ENCODE measurements around the gene ARMC8.

DNA sequence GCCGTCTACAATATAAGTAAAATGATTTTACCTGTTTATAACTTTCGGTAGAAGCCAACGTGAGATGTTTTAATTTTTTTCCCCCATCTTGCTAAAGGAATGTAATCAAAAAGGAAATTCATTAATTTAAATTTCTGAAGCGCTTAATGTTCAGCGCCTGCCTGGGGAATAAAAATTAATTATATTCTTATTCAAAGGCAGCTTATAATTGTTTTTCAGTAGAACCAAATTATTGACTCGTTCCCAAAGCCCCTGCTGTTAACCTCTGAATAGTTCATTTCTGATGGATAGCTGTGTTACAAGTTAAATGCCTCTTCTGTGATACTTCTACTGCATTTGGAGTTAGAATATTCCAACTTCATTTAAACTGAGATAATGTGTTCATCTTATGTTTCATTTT, 51.6 kb downstream of the ARMC8 start:
- no peak for TF ChIP-seq POLR2A (IDR thresholded peaks at IDR 0.05; ENCODE audit: extremely low read depth, insufficient read length)
- TF ChIP-seq, protein P1, sequence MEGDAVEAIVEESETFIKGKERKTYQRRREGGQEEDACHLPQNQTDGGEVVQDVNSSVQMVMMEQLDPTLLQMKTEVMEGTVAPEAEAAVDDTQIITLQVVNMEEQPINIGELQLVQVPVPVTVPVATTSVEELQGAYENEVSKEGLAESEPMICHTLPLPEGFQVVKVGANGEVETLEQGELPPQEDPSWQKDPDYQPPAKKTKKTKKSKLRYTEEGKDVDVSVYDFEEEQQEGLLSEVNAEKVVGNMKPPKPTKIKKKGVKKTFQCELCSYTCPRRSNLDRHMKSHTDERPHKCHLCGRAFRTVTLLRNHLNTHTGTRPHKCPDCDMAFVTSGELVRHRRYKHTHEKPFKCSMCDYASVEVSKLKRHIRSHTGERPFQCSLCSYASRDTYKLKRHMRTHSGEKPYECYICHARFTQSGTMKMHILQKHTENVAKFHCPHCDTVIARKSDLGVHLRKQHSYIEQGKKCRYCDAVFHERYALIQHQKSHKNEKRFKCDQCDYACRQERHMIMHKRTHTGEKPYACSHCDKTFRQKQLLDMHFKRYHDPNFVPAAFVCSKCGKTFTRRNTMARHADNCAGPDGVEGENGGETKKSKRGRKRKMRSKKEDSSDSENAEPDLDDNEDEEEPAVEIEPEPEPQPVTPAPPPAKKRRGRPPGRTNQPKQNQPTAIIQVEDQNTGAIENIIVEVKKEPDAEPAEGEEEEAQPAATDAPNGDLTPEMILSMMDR (IDR thresholded peaks at IDR 0.05; ENCODE audit: low read depth, low read length) = no peak
- TF ChIP-seq, protein P2, sequence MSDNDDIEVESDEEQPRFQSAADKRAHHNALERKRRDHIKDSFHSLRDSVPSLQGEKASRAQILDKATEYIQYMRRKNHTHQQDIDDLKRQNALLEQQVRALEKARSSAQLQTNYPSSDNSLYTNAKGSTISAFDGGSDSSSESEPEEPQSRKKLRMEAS (IDR thresholded peaks at IDR 0.05; ENCODE audit: low read depth, low read length) = no peak
